ENCODE data around the gene KDSR.

Gene KDSR

DNA sequence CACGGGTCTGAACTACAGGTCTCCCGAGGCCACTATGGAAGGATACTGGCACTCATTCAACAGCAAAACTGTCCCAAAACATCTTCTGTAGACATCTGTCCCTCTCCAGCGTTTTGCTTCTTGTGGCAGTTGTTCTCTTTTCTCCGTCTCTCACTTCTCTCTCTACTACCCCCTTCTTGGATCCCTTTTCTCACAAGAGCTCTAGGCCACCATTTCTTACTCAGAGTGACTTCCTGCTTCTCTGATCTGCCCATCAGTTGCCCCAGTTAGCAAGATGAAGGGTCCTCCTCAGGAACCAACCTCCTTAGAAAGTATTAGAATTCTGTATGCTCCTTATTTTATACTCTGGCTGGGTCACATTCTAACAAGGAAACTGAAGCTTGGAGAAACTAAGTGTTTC, 80.1 kb downstream of the KDSR start:
- FAIRE-seq (no peak), DNase-seq (ENCODE audit: insufficient read length, low spot score) (no peak)

DNA sequence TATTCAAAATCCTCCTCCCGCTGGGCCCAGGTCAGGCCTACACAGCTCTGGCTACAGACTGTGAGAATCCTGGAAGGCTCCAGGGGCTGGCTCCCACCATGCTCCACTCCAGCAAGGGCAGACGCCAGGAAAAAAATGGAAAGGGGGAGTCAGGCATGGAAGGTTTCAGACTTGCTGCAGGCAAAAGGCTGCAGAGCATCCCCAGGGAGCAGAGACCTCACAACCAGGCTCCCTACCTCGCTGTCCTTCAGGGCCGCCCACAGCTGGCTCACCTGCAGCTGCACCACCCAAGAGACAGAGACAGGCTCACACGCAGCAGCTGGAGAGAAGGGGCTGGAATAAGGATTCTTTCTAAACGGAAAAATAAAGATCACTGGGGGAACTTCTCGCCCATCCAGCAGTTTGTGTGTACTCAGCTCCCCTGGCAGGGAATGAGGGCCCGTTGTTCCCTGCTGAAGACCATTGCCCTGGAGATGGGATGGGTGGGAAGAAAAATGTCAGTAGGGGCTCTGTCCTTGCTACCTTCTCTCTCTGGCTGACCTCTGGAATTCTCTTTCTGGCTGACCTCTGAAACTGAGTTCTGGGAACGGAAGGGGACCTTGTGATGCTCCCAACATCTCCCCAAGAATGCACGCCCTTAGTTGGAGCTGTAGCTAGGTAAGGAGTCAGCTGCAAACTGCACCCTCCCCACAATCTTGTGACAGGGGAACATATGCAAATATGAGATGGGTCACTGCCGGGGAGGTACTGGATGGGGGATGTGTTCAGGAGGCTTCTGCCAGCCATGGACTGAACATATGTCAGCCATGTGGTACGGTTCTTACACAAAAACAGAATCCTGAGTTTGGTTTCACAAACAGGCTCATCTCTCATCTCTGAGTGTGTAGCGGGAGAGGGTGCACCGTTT, 81.9 kb downstream of the KDSR start:
- FAIRE-seq (no peak), DNase-seq (ENCODE audit: insufficient read length, low spot score) (no peak)

DNA sequence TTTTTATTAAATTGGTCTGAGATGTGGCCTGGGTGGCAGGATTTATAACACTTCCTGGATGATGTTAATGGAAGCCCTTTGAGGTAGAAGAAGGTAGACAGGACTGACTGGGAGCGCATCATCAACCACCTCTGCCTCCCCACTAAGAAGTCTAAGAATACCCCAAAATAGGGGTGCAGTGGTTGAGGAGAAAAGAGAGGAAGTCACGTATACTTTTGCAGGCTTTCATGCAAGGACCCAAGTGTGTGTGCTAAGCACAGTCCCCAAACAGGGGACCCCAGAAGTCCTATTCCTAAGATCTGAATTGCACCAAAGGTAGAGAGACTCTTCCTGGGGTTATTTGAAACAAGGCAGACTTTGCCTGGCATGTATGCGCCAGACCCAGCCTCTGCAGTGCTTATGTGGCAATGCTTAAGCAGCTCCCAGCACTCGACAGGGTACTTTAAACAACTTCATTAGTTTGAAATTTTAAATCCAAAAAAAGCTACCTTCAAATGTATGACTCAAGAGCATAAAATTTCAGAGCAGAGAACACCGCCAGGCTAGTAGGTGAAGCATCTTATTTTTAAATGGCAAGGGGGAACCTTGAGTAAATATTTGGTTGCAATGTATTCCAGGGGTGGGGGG, 82.7 kb downstream of the KDSR start:
- DNase-seq (ENCODE audit: insufficient read length, low spot score): no peak
- FAIRE-seq: no peak

DNA sequence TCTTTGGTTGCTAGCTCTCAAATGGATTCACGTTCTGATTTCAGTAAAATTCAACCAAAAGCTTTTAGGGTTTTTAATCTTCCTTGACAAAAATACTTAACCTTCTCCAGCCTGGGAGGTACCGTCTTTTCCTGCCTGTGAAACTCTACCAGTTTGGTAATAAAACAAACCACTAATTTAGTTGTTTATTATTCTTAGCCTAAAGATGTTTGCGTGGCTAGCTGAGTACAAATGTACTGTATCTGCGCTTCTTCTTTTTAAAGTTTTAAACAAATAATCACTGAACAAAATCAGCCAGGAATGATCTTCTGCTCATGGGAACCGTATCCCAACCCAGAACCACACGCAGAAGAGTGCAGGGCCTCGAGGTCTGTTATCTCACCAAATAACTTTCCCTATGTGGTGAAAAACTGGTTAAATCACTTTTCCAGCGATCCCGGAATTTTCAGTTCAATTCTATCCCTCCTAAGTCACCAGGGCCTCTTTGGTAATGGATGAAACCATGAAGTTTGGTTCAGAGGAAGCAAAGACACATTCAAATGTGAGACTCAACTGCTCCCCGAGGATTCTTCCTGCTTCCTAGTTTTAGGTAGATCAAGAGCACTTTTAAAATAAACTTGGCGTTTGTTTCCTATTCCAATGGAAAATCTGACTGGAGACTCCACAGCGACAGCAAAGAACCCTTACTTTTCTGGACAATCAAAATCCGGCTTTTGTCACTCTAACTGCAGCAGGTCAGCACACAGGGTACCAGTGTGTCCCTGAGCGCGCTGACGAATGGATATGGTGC, 83.5 kb downstream of the KDSR start:
- FAIRE-seq (no peak), DNase-seq (ENCODE audit: insufficient read length, low spot score) (no peak)

DNA sequence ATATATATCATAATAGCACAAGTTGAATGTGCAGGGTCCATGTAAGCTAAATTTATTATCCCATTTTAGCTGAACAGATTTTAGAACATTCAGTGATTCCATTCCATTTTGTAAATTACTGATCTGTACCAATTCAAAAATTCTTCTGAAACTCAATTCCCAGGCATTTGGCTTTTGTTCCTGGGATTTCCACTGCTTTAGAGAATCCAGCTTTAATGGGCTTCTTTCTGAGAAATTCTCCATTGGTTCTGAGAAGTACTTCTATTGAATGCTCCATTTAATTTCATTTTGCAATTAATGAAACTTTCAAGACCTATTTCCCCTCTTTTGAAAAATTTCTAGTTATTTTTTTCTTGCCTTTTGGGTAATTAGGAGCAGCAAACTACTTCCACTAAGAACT, 84.2 kb downstream of the KDSR start:
- DNase-seq (ENCODE audit: insufficient read length, low spot score) (no peak), FAIRE-seq (no peak)
